GM15510 (cell line): ENCODE results near the gene CSNK1D.

Experiments
- POLR2A ChIP-seq: IDR thresholded peaks from 3 replicates; pipeline ENCODE4 v1.6.1; 2011; ENCODE audit warnings: borderline replicate concordance; ENCODE audit not compliant: insufficient read length; ENCODE audit errors: extremely low read depth

CSNK1D gene

DNA sequence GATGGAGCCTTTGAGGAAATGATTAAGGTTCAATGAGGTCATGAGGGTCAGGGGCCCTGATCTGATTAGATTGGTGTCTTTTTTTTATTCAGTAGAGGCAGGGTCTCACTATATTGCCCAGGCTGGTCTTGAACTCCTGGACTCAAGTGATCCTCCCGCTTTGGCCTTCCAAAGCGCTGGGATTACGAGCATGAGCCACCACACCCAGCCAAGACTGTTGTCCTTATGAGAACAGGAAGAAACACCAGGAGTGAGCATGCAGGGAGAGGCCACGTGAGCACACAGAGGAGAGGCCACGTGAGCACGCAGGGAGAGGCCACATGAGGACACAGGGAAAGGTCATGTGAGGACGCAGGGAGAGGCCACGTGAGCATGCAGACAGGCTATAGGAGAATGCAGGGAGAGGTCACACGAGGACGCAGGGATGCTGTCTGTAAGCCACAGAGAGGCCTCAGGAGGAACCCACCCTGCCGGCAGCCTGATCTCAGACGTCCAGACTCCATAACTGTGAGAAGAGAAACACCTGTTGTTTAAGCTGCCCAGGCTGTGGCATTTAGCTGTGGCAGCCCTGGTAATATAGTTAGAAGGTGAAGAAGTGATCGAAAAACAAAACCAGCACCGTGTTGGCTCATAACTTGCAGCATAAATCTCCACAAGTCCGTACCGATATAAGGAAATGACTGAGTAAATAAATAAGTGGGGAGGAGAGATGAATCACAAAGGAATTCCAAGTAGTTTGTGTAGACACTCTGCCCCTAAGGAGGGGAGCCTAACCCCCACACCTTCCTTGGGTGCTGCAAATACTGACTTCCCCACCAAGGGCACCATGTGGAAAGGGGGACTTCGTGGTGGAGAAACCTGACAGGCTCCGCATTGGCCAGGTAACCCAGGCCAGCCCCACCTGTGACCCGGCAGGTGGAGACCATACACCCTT lies 14.6 kb upstream of the CSNK1D start:
- no peak for TF ChIP-seq POLR2A

DNA sequence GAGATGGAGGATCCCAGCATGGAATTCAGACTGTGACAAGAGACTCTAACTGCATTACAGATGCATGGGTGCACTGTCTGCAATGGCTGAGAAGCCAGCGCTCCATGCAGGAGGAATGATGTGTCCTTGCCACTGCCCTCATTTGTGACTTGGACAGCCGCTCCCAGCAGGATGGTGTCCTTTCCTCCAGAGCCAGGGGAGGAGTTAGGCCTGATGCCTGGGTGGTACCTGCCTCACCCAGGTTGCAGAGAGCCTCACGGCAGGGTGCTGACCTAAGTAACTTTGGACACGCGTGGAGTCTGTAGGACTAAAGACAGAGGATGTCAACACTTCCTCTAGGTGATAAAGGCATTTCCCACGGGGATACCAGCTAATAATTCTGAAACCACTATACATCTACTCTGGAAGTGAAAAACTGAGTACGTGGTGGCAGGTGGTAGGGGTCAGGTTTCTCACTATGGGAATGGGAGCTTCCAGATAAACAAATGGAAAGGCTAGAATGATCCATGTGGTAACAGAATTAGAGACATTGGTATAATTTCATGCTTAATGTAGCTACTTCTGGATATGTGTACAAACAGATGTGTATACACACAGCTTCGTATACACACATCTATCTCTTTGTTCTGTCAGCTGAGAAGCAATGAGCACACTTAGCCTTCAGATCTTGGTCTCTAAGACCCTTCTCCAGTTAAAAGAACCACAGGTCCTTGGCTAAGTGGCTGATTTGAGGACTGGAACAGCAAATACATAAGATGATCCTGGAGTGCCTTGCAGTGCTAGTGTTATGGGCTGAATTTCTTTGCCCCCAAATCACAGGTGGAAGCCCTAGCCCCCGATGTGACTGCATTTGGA lies 13.7 kb upstream of the CSNK1D start:
- TF ChIP-seq POLR2A = no peak

DNA sequence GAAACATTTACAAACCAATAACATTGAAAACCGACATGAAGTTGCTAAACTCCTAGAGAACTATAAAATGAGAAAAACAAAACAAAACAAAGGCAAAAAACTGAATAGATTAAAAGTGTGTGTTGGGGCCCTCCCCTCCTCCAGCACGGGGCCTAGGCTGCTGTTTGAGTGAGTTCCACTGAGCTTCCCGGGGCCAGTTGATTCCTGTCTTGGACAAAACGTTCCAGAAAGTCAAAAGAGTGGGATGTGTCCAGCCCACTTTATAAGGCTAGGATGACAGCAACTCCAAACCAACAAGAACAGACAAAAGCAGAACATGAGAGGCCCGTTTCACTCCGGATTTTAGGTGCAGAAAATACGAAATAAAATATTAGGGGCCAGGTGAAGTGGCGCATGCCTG lies 11.6 kb upstream of the CSNK1D start:
- TF ChIP-seq POLR2A = no peak

DNA sequence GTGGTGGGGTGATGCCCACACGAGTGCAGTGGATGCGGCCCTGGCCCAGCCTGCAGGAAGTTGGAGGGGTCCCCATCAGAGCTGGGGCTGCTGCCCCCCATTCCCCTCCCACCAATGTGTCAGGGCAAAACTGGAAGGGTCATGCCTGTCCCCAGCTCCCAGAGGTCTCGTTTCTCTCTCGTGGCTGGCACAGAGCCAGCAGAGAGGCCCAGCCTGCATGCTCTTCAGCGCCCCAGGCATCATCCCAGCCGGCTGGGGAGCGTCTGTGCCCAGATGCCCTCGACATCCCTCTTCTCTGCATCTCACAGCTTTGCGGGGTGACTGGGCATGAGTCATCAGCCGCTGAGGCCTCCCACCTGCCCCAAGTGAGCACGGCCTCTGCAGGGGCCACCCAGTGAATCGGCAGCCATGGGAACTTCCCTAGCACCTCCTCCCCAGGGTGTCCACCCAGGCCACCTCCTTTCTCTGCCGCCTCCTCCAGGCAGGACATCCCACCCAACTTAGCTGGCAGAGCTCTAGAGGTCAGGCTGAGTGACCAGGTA lies 9.8 kb upstream of the CSNK1D start:
- TF ChIP-seq POLR2A = no peak

DNA sequence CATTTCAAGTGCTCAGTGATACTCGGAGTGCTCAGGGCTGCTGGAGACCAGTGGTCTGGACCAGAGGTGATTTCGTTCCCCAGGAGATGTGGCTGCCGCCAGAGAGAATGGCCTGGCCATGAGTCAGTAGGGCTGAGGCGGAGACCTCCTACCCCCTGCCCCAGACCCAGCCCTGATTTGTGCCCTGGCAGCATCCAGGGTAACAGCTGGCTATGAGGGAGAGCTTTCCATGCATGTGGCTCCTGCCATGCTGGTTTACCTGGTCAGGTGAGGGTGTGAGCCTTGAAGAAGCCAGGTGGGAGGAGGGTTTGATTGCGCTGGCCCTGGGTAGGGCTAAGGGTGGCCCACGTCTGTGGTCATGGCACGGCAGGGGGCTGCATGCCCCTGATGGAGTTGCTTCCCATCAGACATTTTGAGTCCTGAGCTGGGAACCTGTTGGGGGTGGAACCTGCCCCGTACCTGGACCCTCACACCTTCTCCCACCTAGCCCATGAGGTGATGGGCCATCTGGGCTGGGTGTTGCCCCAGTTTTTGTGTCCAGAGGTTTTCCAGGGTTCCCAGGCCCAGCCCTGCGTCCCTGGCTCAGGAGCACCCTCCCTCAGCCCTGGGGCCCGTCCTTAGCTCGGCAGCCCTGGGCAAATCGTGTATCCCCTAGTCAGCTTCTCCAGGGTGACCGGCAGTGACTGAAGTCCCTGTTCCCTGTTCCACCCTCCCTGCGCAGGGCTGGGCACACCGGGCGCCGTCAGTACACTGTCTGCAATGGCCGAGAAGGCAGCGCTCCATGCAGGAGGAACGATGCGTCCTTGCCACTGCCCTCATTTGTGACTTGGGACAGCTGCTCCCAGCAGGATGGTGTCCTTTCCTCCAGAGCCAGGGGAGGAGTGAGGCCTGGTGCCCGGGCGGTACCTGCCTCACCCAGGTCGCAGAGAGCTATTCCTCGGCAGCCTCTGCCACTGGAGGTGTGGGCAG lies 9.0 kb upstream of the CSNK1D start:
- no peak for TF ChIP-seq POLR2A

DNA sequence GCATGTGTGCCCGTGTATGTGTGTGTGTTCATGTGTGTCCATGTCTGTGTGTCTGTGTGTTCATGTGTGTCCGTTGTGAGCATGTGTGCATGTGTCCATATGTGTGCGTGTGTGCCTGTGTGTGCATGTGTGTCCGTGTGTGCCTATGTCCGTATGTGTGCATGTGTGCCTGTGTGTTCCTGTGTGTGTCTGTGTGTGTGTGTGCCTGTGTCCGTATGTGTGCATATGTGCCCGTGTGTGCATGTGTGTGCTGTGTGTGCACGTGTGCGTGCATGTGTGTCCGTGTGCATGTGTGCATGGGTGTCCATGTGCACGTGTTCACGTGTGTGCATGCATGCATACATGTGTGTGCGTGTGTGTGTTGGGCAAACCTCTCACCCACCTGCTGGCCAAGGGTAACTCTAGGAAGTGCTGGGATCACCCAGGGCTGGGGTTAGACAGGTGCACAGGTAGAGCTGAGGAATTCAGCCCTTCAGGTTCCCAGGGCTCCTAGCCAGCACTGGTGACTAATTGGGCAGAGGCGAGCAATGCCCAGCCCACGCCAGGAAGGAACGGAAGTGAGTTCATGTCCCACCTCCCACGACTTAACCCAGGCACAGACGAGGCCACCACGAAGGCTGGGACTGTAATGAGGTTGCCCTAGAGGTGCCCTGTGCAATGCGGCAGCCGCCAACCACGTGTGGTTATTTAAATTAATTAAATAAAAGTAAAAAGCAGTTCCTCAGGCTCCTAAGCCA lies 8.2 kb upstream of the CSNK1D start:
- TF ChIP-seq POLR2A = no peak

DNA sequence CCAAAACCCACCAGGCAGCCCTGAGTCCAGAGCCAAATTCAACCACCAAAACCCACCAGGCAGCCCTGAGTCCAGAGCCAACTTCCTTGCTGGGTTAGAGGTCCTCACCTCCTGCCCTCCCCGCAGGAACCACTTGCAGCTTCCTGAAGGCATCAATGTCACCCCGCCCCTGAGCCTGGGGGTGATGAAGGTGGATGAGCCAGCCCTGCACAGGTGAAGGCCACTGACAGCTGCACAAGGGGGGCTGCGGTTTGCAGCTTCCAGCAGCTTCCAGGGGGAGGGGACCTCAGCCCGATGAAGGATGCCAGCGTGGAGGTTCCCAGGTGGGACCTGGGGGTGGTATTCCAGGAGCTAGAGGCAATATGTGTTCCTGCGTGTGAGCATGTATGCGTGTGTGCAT lies 7.6 kb upstream of the CSNK1D start:
- no peak for TF ChIP-seq POLR2A

DNA sequence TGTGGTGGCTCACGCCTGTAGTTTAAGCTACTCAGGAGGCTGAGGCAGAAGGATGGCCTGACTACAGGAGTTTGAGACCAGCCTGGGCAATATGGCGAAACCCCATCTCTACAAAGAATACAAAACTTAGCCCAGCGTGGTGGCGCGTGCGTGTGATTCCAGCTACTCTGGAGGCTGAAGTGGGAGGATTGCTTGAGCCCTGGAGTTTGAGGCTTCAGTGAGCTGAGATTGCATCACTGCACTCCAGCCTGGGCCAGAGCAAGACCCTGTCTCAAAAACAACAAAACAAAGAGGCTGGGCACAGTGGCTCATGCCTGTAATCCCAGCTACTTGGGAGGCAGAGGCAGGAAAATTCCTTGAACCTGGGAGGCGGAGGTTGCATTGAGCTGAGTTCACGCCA lies 7.0 kb upstream of the CSNK1D start:
- no peak for TF ChIP-seq POLR2A

DNA sequence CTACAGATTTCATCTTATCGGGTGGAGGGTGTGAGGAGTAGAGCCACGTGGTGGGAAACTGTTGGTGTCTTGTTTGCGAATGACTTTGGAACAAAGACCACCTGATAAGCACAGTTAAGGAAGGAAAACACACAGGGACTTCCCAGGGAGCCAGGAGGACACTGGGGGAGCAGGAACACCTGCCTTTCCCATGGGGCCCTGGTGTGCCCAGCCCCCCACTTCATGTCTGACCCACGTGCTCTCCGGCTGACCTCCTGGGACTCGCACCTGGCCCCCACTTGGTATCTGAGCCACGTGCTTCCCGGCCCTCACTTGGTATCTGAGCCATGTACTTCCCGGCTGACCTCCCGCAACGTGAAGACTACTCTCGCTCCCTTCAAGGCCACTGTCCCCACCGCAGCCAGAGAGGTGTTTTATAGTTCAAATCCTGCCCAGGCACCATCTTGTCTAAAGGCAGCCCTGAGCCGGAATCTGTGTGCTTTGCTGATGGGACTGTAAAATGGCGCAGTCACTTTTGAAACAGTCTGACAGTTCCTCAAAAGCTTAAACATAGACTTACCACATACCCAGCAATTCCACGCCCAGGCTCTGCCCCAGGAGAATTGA lies 5.4 kb upstream of the CSNK1D start:
- TF ChIP-seq POLR2A = no peak

DNA sequence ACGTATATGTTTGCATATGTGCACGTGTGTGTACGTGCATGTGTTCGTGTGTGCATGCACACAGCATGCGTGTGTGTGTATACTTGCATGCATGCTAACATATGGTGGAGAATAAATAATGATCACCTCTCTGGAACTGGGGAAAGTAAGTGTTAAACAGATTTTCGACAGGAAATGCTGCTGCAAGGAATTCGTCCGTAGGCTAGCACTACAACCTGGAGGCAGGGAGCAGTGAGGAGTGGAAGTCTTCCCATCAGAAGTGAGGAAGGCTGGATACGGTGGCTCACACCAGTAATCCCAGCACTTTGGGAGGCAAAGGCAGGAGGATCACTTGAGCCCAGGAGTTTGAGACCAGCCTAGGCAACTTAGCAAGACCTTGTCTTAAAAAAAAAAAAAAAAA lies 4.8 kb upstream of the CSNK1D start:
- TF ChIP-seq POLR2A = no peak

DNA sequence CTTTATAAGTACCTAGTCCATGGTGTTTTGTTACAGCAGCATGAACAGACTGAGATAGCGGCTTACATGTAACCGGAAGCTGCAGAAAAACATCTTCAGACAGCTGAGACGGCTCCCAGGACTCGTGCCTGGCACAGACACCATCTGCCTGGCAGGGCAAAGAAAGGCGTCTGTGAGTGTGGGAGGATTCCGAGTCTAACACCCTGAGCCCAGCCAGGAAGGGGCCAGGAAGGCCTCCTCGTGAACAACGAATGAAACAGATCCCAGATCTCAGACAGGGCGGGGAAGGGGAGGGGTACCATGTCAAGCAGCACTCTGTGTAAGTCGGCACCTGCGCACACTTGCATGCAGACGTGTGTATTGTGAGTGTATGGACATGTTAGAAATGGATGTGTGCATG lies 4.4 kb upstream of the CSNK1D start:
- no peak for TF ChIP-seq POLR2A

DNA sequence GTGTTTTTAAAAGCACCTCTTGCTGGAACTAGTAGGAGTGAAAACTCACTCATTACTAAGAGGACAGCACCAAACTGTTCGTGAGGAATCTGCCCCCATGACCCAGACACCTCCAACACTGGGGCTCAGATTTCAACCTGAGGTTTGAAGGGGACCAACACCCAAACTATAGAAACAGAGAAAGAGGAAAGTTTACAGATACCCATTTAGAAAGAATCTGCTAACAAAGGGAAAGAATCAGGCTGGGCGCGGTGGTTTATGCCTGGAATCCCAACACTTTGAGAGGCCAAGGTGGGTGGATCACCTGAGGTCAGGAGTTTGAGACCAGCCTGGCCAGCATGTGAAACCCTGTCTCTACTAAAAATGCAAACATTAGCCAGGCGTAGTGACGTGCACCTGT lies 3.4 kb upstream of the CSNK1D start:
- TF ChIP-seq POLR2A = no peak

DNA sequence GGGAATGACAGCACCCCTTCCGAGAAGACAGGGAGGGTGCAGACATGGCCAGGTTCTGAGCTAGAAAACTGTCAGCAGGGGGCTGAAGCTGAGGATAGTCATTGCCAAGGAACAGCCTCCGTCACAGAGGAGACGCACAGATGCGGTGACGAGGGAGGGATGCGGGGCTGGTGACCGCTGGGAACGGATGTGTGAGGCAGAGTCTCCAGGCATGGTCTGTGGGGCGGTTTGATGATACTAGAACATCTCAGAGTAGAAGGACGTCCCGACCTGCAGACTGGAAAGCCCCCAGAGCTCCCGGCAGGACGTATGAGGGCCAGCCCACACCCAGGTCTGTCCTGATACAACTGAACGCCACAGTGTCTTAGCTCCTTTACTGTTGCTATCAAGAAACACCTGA lies 1.8 kb upstream of the CSNK1D start:
- TF ChIP-seq POLR2A = no peak
